Small intestine (tissue), 7 donors: Measurements from ENCODE around the gene PTPRF. TPM values are rescaled to one million over a fixed set of nuclear protein-coding genes. Genes with fewer than 3 reads are reported as not detected.

ENCODE experiments used
- DNase-seq, 2 donors: peaks; one replicate each; pipeline versions ENCODE4 v3.0.0 to v3.0.0-alpha.2; 2013
- FAIRE-seq: peaks from 2 replicates; lab custom pipeline; 2012; peaks lifted over from hg19 to GRCh38; lab: Jason Lieb, UNC
- H3K27ac ChIP-seq, 3 donors: one replicate each; pipeline ENCODE4 v1.5.1; 2013; ENCODE audit warnings: low read length in 2 of 3, mild to moderate bottlenecking in 2 of 3, control low read depth in 1 of 3, inconsistent platforms in 1 of 3, low read depth in 1 of 3, moderate library complexity in 1 of 3
- H3K27me3 ChIP-seq, 3 donors: one replicate each; pipeline ENCODE4 v1.6.1; 2013; ENCODE audit warnings: low read length in 3 of 3, inconsistent platforms in 1 of 3; ENCODE audit not compliant: control insufficient read depth in 3 of 3, insufficient read depth in 3 of 3
- H3K36me3 ChIP-seq, 3 donors: one replicate each; pipeline ENCODE4 v1.6.1; 2013; ENCODE audit warnings: low read length in 3 of 3, inconsistent platforms in 1 of 3, low read depth in 1 of 3, mild to moderate bottlenecking in 1 of 3, moderate library complexity in 1 of 3; ENCODE audit not compliant: control insufficient read depth in 3 of 3, insufficient read depth in 2 of 3
- H3K4me1 ChIP-seq, 3 donors: one replicate each; pipeline ENCODE4 v1.6.1; 2013; ENCODE audit warnings: low read length in 2 of 3, inconsistent platforms in 1 of 3, low read depth in 1 of 3, mild to moderate bottlenecking in 1 of 3, moderate library complexity in 1 of 3; ENCODE audit not compliant: control insufficient read depth in 3 of 3, insufficient read depth in 2 of 3
- H3K4me3 ChIP-seq, 3 donors: one replicate each; pipeline ENCODE4 v1.5.1; 2013; ENCODE audit warnings: low read length in 3 of 3, control low read depth in 1 of 3, inconsistent platforms in 1 of 3, low read depth in 1 of 3, mild to moderate bottlenecking in 1 of 3, moderate library complexity in 1 of 3
- H3K9me3 ChIP-seq, 2 donors: one replicate each; pipeline ENCODE4 v1.6.1; 2013; ENCODE audit warnings: low read depth in 1 of 2, low read length in 1 of 2; ENCODE audit not compliant: control insufficient read depth in 2 of 2, insufficient read depth in 1 of 2
- WGBS, 3 donors: extraction: QIAGEN DNeasy Blood & Tissue Kit; methylation state at CpG; one replicate each; pipeline ENCODE4 v1.1.7; 2013; 5-methylcytosine and 5-hydroxymethylcytosine counted together
- polyA plus RNA-seq, 4 donors: library from polyadenylated mRNA; stranded (reverse) in 3 of 4; unstranded in 1 of 4; fragments of 200-250 nt in 3 of 4; fragments of 120-200 nt in 1 of 4; gene quantifications; one replicate each; pipeline versions ENCODE4 v1.2.1 to v1.2.3, GENCODE V29; 2013
- donor health status: healthy with polysubstance abuse.
- donor health status: control.
- donor health status: control.
- donor health status: Bipolar disorder and iron deficiency.
- donor health status: healthy.

The PTPRF gene
- polyA plus RNA-seq, 4 donors: 77.0 to 255 (median 83.2) TPM

GRCh38 chr1:43556782-43557181, 26.1 kb downstream of the PTPRF start:
- Histone ChIP-seq H3K4me1 (peaks cover 2 to 57% (median 3%) of the 10 kb centered on the region in 3 donors), H3K36me3 (peaks cover 0 to 88% (median 10%) of the 10 kb centered on the region in 3 donors), H3K4me3 (no peak overlapping the region), H3K27me3 (no peaks in the 10 kb centered on the region), H3K9me3 (no peaks in the 10 kb centered on the region), H3K27ac (peak overlapping the region in 2 of 3 donors; percentile 81 to 89)
- no peak for FAIRE-seq
- DNase-seq: no peak
- WGBS, 3 donors: 67 to 72% (median 71%) methylated on average over 6 of the region's 6 CpGs

GRCh38 chr1:43557744-43558245, 27.1 kb downstream of the PTPRF start:
- H3K27ac ChIP-seq: peak overlapping the region; percentile 84 to 89 (median 86)
- 14 to 45% (median 43%) methylated on average over 9 of the region's 9 CpGs for WGBS, 3 donors

DNA sequence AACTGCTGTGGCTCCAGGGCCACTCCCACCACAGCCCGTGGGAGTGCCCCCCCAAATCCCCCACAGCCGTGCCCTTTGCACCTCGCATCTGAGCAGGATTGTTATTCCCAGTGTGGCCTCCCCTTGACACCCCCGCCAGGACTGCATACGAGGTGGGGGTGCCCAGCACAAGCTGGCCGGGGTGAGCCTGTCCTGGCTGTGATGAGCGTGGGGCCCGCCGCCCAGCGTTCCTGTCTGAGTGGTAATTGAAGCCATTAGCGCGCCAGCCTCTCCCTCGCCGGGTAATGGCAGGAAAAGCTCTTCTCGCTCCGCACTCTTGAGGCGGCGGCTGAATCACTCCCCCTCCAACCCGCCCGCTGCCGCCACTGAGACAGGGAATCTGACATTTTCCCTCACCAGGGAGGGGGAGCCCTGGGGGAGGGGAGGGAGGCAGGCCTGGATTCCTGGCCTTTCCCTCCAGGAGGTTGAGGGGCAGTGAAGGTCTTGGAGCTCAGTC, 27.7 kb downstream of the PTPRF start:
- Histone ChIP-seq H3K27ac (peak overlapping the region; percentile 84 to 89 (median 86)), H3K4me3 (peak overlapping the region in 1 of 3 donors; percentile 4)

More at GRCh38 chr1:43557744-43558245, 27.1 kb downstream of the PTPRF start:
- no peaks in the 10 kb centered on the region for H3K9me3 ChIP-seq
- DNase-seq (peak; percentile 93 to 96), FAIRE-seq (no peak)
- H3K36me3 ChIP-seq: peaks cover 0 to 88% (median 5%) of the 10 kb centered on the region in 3 donors
- H3K4me1 ChIP-seq: peaks cover 0 to 47% (median 2%) of the 10 kb centered on the region in 3 donors
- no peaks in the 10 kb centered on the region for H3K27me3 ChIP-seq
- no peak overlapping the region for H3K4me3 ChIP-seq

GRCh38 chr1:43559714-43560113, 29.0 kb downstream of the PTPRF start:
- Histone ChIP-seq H3K9me3 (no peaks in the 10 kb centered on the region), H3K27ac (peak overlapping the region in 1 of 3 donors; percentile 89), H3K27me3 (no peaks in the 10 kb centered on the region), H3K4me3 (no peak overlapping the region), H3K4me1 (peaks cover 0 to 59% (median 2%) of the 10 kb centered on the region in 3 donors), H3K36me3 (peaks cover 0 to 87% (median 5%) of the 10 kb centered on the region in 3 donors)
- DNase-seq (no peak), FAIRE-seq (no peak)
- 82 to 92% (median 85%) methylated on average over 6 of the region's 6 CpGs for WGBS, 3 donors

More for the DNA sequence above, 27.7 kb downstream of the PTPRF start:
- H3K4me1 ChIP-seq: peaks cover 0 to 46% (median 2%) of the 10 kb centered on the region in 3 donors
- FAIRE-seq (no peak), DNase-seq (peak; percentile 79 to 94)
- H3K27me3 ChIP-seq: no peaks in the 10 kb centered on the region
- peaks cover 0 to 87% (median 4%) of the 10 kb centered on the region in 3 donors for H3K36me3 ChIP-seq
- no peaks in the 10 kb centered on the region for H3K9me3 ChIP-seq
- WGBS, 3 donors: 7 to 33% (median 30%) methylated on average over 21 of the region's 21 CpGs

DNA sequence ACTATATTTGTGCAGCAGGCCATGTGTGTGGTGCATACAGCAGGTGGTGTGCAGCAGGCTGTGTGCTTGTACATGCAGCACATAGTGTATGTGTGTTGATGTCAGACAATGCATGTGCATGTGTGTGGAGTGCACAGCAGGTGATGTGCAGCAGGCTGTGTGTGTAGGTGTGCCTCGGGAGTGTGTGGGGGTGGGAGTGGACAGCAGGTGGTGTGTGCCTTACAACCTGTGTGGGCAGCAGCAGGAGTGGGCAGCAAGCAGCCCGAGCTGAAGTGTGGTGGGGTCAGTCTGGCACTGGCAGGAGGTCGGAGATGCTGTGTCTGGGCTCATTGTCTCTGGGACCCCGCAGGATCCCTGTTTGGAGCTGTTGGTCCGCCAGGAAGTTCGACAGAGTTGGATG, 29.6 kb downstream of the PTPRF start:
- no peaks in the 10 kb centered on the region for H3K9me3 ChIP-seq
- no peaks in the 10 kb centered on the region for H3K27me3 ChIP-seq
- FAIRE-seq (no peak), DNase-seq (no peak)
- 66 to 80% (median 76%) methylated on average over 6 of the region's 6 CpGs for WGBS, 3 donors
- H3K36me3 ChIP-seq: peaks cover 0 to 88% (median 5%) of the 10 kb centered on the region in 3 donors
- no peak overlapping the region for H3K4me3 ChIP-seq
- no peak overlapping the region for H3K27ac ChIP-seq
- peaks cover 0 to 65% (median 2%) of the 10 kb centered on the region in 3 donors for H3K4me1 ChIP-seq

DNA sequence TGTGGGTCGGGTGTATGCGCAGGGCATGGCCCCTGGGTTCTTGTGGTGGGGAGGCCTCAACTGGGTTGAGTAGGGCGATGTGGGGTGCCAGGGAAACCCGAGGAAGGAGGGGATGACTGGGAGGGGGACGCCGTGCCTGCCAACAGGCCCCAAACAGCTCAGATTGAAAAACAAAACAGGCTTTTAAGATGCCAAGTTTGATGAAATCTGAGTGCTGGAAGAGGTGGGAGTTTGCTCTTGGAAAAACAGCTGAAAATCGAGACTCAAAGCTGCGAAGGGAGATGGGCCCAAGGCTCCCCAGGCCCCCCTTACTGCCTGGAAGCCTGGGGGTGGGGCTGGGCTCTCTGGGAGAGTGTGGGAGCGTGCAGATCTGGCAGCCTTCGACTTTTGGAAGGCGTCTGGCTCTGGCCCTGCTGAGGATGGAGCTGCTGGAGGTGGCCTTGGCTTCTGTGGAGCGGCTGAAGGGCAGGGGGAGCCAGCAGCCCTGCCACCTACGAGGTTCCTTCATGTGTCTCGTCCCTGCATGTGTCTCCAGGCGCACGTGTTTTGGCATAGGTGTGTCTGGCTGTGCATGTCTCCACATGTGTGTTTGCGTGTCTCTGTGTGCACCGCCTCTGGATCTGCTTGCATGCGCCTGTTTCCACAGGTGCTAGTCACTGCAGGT, 33.3 kb downstream of the PTPRF start:
- H3K4me1 ChIP-seq: peaks cover 0 to 71% (median 2%) of the 10 kb centered on the region in 3 donors
- no peak for FAIRE-seq
- WGBS, 3 donors: 70 to 82% (median 79%) methylated on average over 19 of the region's 19 CpGs
- no peak for DNase-seq
- H3K4me3 ChIP-seq: no peak overlapping the region
- H3K27me3 ChIP-seq: no peaks in the 10 kb centered on the region
- peak overlapping the region in 1 of 3 donors; percentile 36 for H3K27ac ChIP-seq
- no peaks in the 10 kb centered on the region for H3K9me3 ChIP-seq
- H3K36me3 ChIP-seq: peaks cover 0 to 92% (median 5%) of the 10 kb centered on the region in 3 donors

GRCh38 chr1:43564551-43565348, 34.1 kb downstream of the PTPRF start:
- Histone ChIP-seq H3K27me3 (no peaks in the 10 kb centered on the region), H3K4me3 (no peak overlapping the region), H3K9me3 (no peaks in the 10 kb centered on the region), H3K36me3 (peaks cover 0 to 92% (median 5%) of the 10 kb centered on the region in 3 donors), H3K4me1 (peaks cover 0 to 71% (median 0%) of the 10 kb centered on the region in 3 donors), H3K27ac (peak overlapping the region in 1 of 3 donors; percentile 4)
- FAIRE-seq: no peak
- DNase-seq: no peak
- 69 to 76% (median 74%) methylated on average over 19 of the region's 19 CpGs for WGBS, 3 donors
